ENCODE measurements around the gene ZBTB7A.

ZBTB7A gene

GRCh38 chr19:4068047-4068966, 1.6 kb upstream of the ZBTB7A start:
- no peak overlapping the region for H3K4me3 ChIP-seq (ENCODE audit: low read depth, low read length)
- no peak for DNase-seq (ENCODE audit: low read depth, low spot score)
- in situ Hi-C loops (cut with HindIII; ENCODE audit: low sequenced_read_pairs) = no loop called here
- no peak for TF ChIP-seq CTCF (IDR thresholded peaks at IDR 0.05; ENCODE audit: low read depth, low read length)

- in situ Hi-C loops (cut with HindIII; ENCODE audit: low sequenced_read_pairs) = no loop called here
- H3K4me3 ChIP-seq (ENCODE audit: low read depth, low read length) = peak overlapping the region; percentile 84
- DNase-seq (ENCODE audit: low read depth, low spot score) = no peak
- no peak for TF ChIP-seq CTCF (IDR thresholded peaks at IDR 0.05; ENCODE audit: low read depth, low read length)
These were observed 822 bp upstream of the ZBTB7A start for GRCh38 chr19:4067396-4068046.

GRCh38 chr19:4066176-4066606, 508 bp downstream of the ZBTB7A start:
- DNase-seq (ENCODE audit: low read depth, low spot score) = no peak
- H3K4me3 ChIP-seq (ENCODE audit: low read depth, low read length) = peak overlapping the region; percentile 84
- TF ChIP-seq CTCF (IDR thresholded peaks at IDR 0.05; ENCODE audit: low read depth, low read length) = no peak
- in situ Hi-C loops (cut with HindIII; ENCODE audit: low sequenced_read_pairs) = no loop called here

GRCh38 chr19:4065430-4066175, 1.1 kb downstream of the ZBTB7A start:
- no peak for TF ChIP-seq CTCF (IDR thresholded peaks at IDR 0.05; ENCODE audit: low read depth, low read length)
- in situ Hi-C loops (cut with HindIII; ENCODE audit: low sequenced_read_pairs) = no loop called here
- H3K4me3 ChIP-seq (ENCODE audit: low read depth, low read length) = peak overlapping the region; percentile 84
- DNase-seq (ENCODE audit: low read depth, low spot score) = peak; percentile 98

GRCh38 chr19:4064496-4065260, 2.0 kb downstream of the ZBTB7A start:
- TF ChIP-seq CTCF (IDR thresholded peaks at IDR 0.05; ENCODE audit: low read depth, low read length) = no peak
- peak; percentile 35 for DNase-seq (ENCODE audit: low read depth, low spot score)
- in situ Hi-C loops (cut with HindIII; ENCODE audit: low sequenced_read_pairs) = no loop called here
- H3K4me3 ChIP-seq (ENCODE audit: low read depth, low read length) = peak overlapping the region; percentile 69

- peak; percentile 50 for DNase-seq (ENCODE audit: low read depth, low spot score)
- TF ChIP-seq CTCF (IDR thresholded peaks at IDR 0.05; ENCODE audit: low read depth, low read length) = no peak
- in situ Hi-C loops (cut with HindIII; ENCODE audit: low sequenced_read_pairs) = no loop called here
- peak overlapping the region; percentile 69 for H3K4me3 ChIP-seq (ENCODE audit: low read depth, low read length)
These were observed 2.6 kb downstream of the ZBTB7A start for GRCh38 chr19:4064149-4064495.

All from astrocyte of the spinal cord (primary cell).